GM12892 (cell line): ENCODE measurements around the gene TDRD3.

ENCODE experiments used
- POLR2A ChIP-seq: IDR thresholded peaks from 2 replicates; pipeline ENCODE4 v1.6.1; 2011; ENCODE audit warnings: low read depth, low read length, control low read depth
- TAF1 ChIP-seq: IDR thresholded peaks from 2 replicates; pipeline ENCODE4 v1.6.1; 2011; ENCODE audit warnings: low read depth, mild to moderate bottlenecking, control low read depth, low read length, borderline replicate concordance

GRCh38 chr13:60454425-60454824 lies 57.4 kb downstream of the TDRD3 start:
- no peak for TF ChIP-seq POLR2A
- TF ChIP-seq TAF1 = no peak
